Measurements from ENCODE around the gene CAPN9.

GRCh38 chr1:230849451-230850224 is 102.5 kb downstream of the CAPN9 start:
- TF ChIP-seq CTCF (IDR thresholded peaks at IDR 0.05) (no peak), POLR2A (IDR thresholded peaks at IDR 0.05) (no peak), POLR2AphosphoS5 (IDR thresholded peaks at IDR 0.05) (peak; percentile 70)

Data from prostate gland (tissue), 2 donors.